Tibial nerve (tissue), 4 donors: ENCODE results near the gene THRA. TPM values are rescaled to one million over a fixed set of nuclear protein-coding genes. Genes with fewer than 3 reads are reported as not detected.

Source experiments
- small RNA-seq: library from RNA; depleted of rRNA; stranded (forward); fragments of <200 nt; gene quantifications from one replicate; pipeline ENCODE3, GENCODE V24; 2016
- total RNA-seq, 4 donors: library from RNA; depleted of rRNA; stranded (reverse); fragments of >200 nt; gene quantifications; one replicate each; pipeline ENCODE4 v1.1.0, GENCODE V29; 2016

Gene THRA
- total RNA-seq, 4 donors from 2014 or later, result 65.4 to 86.1 (median 78.4) TPM

Small RNA genes lying within 50 kb of the gene (small RNA-seq; reads per million reads assigned to genes)
- gene SNORD124, result 896 reads per million, percentile 98 among the genes with 10 or more reads in this experiment

Other genes with a start within 250 kb of the THRA start
- gene IKZF3, start 198.7 kb upstream of the THRA start, total RNA-seq, result 1 to 10 TPM in 2 of 4 donors, under 1 TPM in 2; 0.30 to 1.9 (median 1.0) TPM
- gene ZPBP2, start 194.8 kb upstream of the THRA start, total RNA-seq, result not detected
- 10 to 100 TPM in 3 of 4 donors, 1 to 10 TPM in 1; 8.1 to 21.2 (median 16.8) TPM for gene GSDMB, start 144.3 kb upstream of the THRA start, total RNA-seq
- 10 to 100 TPM; 45.7 to 88.2 (median 72.3) TPM for gene ORMDL3, start 135.4 kb upstream of the THRA start, total RNA-seq
- gene LRRC3C, start 135.2 kb upstream of the THRA start, total RNA-seq, result not detected
- under 1 TPM in 1 of 4 donors, not detected in 3; 0.20 TPM for gene GSDMA, start 100.0 kb upstream of the THRA start, total RNA-seq
- 100 to 1,000 TPM in 1 of 4 donors, 10 to 100 TPM in 3; 64.7 to 109 (median 72.1) TPM for gene PSMD3, start 82.2 kb upstream of the THRA start, total RNA-seq
- 1 to 10 TPM in 1 of 4 donors, under 1 TPM in 1, not detected in 2; 0.59 to 2.1 TPM for gene CSF3, start 47.5 kb upstream of the THRA start, total RNA-seq
- gene MED24, start 8.6 kb upstream of the THRA start, total RNA-seq, result 100 to 1,000 TPM in 2 of 4 donors, 10 to 100 TPM in 2; 55.1 to 146 (median 84.6) TPM
- 10 to 100 TPM; 16.8 to 48.2 (median 21.0) TPM for gene NR1D1, start 37.6 kb downstream of the THRA start, total RNA-seq
- gene MSL1, start 59.0 kb downstream of the THRA start, total RNA-seq, result 100 to 1,000 TPM in 3 of 4 donors, 10 to 100 TPM in 1; 78.0 to 113 (median 107) TPM
- 100 to 1,000 TPM in 1 of 4 donors, 10 to 100 TPM in 3; 85.2 to 122 (median 93.4) TPM for gene CASC3, start 77.6 kb downstream of the THRA start, total RNA-seq
- gene RAPGEFL1, start 114.5 kb downstream of the THRA start, total RNA-seq, result 10 to 100 TPM in 1 of 4 donors, 1 to 10 TPM in 3; 4.8 to 30.0 (median 6.9) TPM
- gene WIPF2, start 156.3 kb downstream of the THRA start, total RNA-seq, result 10 to 100 TPM in 2 of 4 donors, 1 to 10 TPM in 2; 7.7 to 11.1 (median 9.5) TPM
- gene CDC6, start 224.9 kb downstream of the THRA start, total RNA-seq, result 1 to 10 TPM in 1 of 4 donors, under 1 TPM in 3; 0.20 to 1.8 (median 0.43) TPM
- 10 to 100 TPM; 28.9 to 58.2 (median 46.4) TPM for gene RARA, start 246.2 kb downstream of the THRA start, total RNA-seq